ENCODE measurements around the gene ZNF180. TPM values are rescaled to one million over a fixed set of nuclear protein-coding genes. Genes with fewer than 3 reads are reported as not detected.

The ZNF180 gene
- total and polyA plus RNA-seq, 2 donors (not counting 3 experiments of a cell fraction or from before 2014, with no cell fraction given): 2.1 to 8.6 TPM

DNA sequence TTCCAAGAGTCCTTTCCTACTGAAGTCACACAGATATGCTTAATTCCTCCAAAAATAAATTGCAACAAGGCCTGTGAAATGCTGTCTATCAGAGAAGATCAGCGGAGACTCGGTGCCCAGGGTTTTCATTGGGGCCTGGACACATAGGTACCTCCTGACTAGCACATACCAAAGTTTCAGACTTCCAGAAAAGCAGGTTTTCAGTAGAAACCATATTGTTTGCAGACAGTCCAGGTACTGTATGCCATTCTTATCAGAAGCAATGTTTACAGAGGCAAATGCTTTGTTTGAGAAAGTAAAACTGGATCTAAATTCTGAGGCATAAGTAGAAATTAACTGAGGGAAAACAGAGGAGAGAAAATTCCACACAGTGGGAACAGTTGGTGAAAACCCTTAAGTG, 64.9 kb downstream of the ZNF180 start:
- Histone ChIP-seq H3K4me3 (replicated peaks in 1 of 3; ENCODE audit: insufficient read depth in 1 of 3, low read depth in 1 of 3, low read length in 3 of 3) (no peak overlapping the region), H3K36me3 (ENCODE audit: control insufficient read depth in 2 of 2, extremely low read depth in 1 of 2, insufficient read depth in 2 of 2, low read length in 2 of 2) (peaks cover 2 to 4% of the 10 kb centered on the region in 2 experiments), H3K4me1 (ENCODE audit: control insufficient read depth, extremely low read depth, insufficient read depth, low read length) (no peaks in the 10 kb centered on the region), H3K79me2 (ENCODE audit: control insufficient read depth, insufficient read depth, low read length) (no peaks in the 10 kb centered on the region), H3K9me3 (replicated peaks; ENCODE audit: control insufficient read depth, insufficient read depth, low read length) (no peaks in the 10 kb centered on the region), H2AFZ (ENCODE audit: low read depth, low read length) (no peak overlapping the region), H3K27me3 (ENCODE audit: control insufficient read depth in 2 of 2, insufficient read depth in 2 of 2, low read length in 2 of 2) (no peaks in the 10 kb centered on the region), H4K20me1 (replicated peaks; ENCODE audit: control insufficient read depth, extremely low read depth, insufficient read depth, low read length) (no peaks in the 10 kb centered on the region), H3K9ac (replicated peaks; ENCODE audit: extremely low read depth, insufficient read depth, low read length) (no peak overlapping the region), H3K27ac (ENCODE audit: insufficient read depth, low read depth, low read length) (no peak overlapping the region), H3K4me2 (ENCODE audit: insufficient read depth, low read length) (no peak overlapping the region), H3K9me1 (replicated peaks; ENCODE audit: control insufficient read depth, extremely low read depth, insufficient read depth, low read length) (no peaks in the 10 kb centered on the region)
- ChIA-PET CTCF (no interaction called here), POLR2A (no interaction called here)
- no peak for TF ChIP-seq POLR2AphosphoS5 (IDR thresholded peaks at IDR 0.05; ENCODE audit: insufficient read depth, low read depth, low read length)
- TF ChIP-seq, protein P1, sequence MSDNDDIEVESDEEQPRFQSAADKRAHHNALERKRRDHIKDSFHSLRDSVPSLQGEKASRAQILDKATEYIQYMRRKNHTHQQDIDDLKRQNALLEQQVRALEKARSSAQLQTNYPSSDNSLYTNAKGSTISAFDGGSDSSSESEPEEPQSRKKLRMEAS (IDR thresholded peaks at IDR 0.05; ENCODE audit: insufficient read depth, insufficient read length): no peak
- TF ChIP-seq MYC (IDR thresholded peaks at IDR 0.05; ENCODE audit: low read depth, low read length): no peak
- TF ChIP-seq CTCF (IDR thresholded peaks at IDR 0.05; ENCODE audit: extremely low read depth in 1 of 2, insufficient read depth in 1 of 2, low read depth in 1 of 2, low read length in 2 of 2): no peak
- TF ChIP-seq EZH2 (IDR thresholded peaks at IDR 0.05; ENCODE audit: borderline replicate concordance, low read depth, low read length, severe bottlenecking): no peak
- no peak for TF ChIP-seq POLR2A (IDR thresholded peaks at IDR 0.05; ENCODE audit: low read depth, low read length)
- intact Hi-C loops (cut with micrococcal nuclease) (no loop called here), dilution Hi-C loops (cut with MboI; ENCODE audit: extremely low pct_ligation_motif_present, low sequenced_read_pairs) (no loop called here)
- FAIRE-seq (no peak), DNase-seq (ENCODE audit: low read depth, low spot score) (no peak)
- BruUV-seq (replicated peaks): no TSS peak

- CTCF ChIA-PET: no interaction called here
These were observed 69.4 kb downstream of the ZNF180 start for GRCh38 chr19:44430956-44431355.

More at GRCh38 chr19:44430956-44431355, 69.4 kb downstream of the ZNF180 start:
- H3K27ac ChIP-seq (ENCODE audit: insufficient read depth, low read depth, low read length): no peak overlapping the region
- POLR2A ChIA-PET: no interaction called here
- H3K4me1 ChIP-seq (ENCODE audit: control insufficient read depth, extremely low read depth, insufficient read depth, low read length): no peaks in the 10 kb centered on the region
- no peak overlapping the region for H3K9ac ChIP-seq (replicated peaks; ENCODE audit: extremely low read depth, insufficient read depth, low read length)
- no peak overlapping the region for H3K4me2 ChIP-seq (ENCODE audit: insufficient read depth, low read length)
- H3K79me2 ChIP-seq (ENCODE audit: control insufficient read depth, insufficient read depth, low read length): no peaks in the 10 kb centered on the region
- H3K36me3 ChIP-seq (ENCODE audit: control insufficient read depth in 2 of 2, extremely low read depth in 1 of 2, insufficient read depth in 2 of 2, low read length in 2 of 2): peaks cover 2 to 13% of the 10 kb centered on the region in 2 experiments
- no peaks in the 10 kb centered on the region for H3K9me1 ChIP-seq (replicated peaks; ENCODE audit: control insufficient read depth, extremely low read depth, insufficient read depth, low read length)
- no peaks in the 10 kb centered on the region for H4K20me1 ChIP-seq (replicated peaks; ENCODE audit: control insufficient read depth, extremely low read depth, insufficient read depth, low read length)
- no peak for FAIRE-seq
- DNase-seq (ENCODE audit: low read depth, low spot score): no peak
- no peak overlapping the region for H3K4me3 ChIP-seq (replicated peaks in 1 of 3; ENCODE audit: insufficient read depth in 1 of 3, low read depth in 1 of 3, low read length in 3 of 3)
- no peaks in the 10 kb centered on the region for H3K27me3 ChIP-seq (ENCODE audit: control insufficient read depth in 2 of 2, insufficient read depth in 2 of 2, low read length in 2 of 2)
- dilution Hi-C loops (cut with MboI; ENCODE audit: extremely low pct_ligation_motif_present, low sequenced_read_pairs) (no loop called here), intact Hi-C loops (cut with micrococcal nuclease) (no loop called here)
- no peaks in the 10 kb centered on the region for H3K9me3 ChIP-seq (replicated peaks; ENCODE audit: control insufficient read depth, insufficient read depth, low read length)
- TF ChIP-seq MYC (IDR thresholded peaks at IDR 0.05; ENCODE audit: low read depth, low read length) (no peak), FOS (IDR thresholded peaks at IDR 0.05; ENCODE audit: borderline replicate concordance, insufficient read depth, low read length) (no peak), JUN (IDR thresholded peaks at IDR 0.05; ENCODE audit: borderline replicate concordance, insufficient read depth, insufficient read length, low read depth) (no peak), GATA2 (IDR thresholded peaks at IDR 0.05; ENCODE audit: insufficient read depth, insufficient read length, low read depth, low read length) (no peak), POLR2AphosphoS5 (IDR thresholded peaks at IDR 0.05; ENCODE audit: insufficient read depth, low read depth, low read length) (no peak)
- BruUV-seq (replicated peaks): no TSS peak
- no peak overlapping the region for H2AFZ ChIP-seq (ENCODE audit: low read depth, low read length)

Data from endothelial cell of umbilical vein (primary cell).